HepG2 (cell line): Measurements from ENCODE around the gene HIVEP2.

ENCODE experiments used
- HNRNPUL1 ChIP-seq: fragments of 200-400 bp; formaldehyde crosslinking; IDR thresholded peaks from 2 replicates; pipeline ENCODE4 v1.6.1; 2017; ENCODE audit warnings: low read depth, mild to moderate bottlenecking, low read length, moderate library complexity
- MTA1 ChIP-seq: sonication (generic); formaldehyde crosslinking; IDR thresholded peaks from 2 replicates; pipeline ENCODE4 v1.4.0; 2020; ENCODE audit warnings: missing genetic modification reagents, mild to moderate bottlenecking, borderline replicate concordance
- POLR2AphosphoS5 ChIP-seq: IDR thresholded peaks from 2 replicates; pipeline ENCODE4 v1.6.1; 2012; ENCODE audit warnings: low read depth, low read length
- ZNF501 ChIP-seq: sonication (generic); formaldehyde crosslinking; IDR thresholded peaks from 2 replicates; pipeline ENCODE4 v1.5.1; 2020; ENCODE audit warnings: mild to moderate bottlenecking, moderate library complexity, missing genetic modification reagents
- TF ChIP-seq, protein P1 (sequence below): sonication (generic); formaldehyde crosslinking; IDR thresholded peaks from 2 replicates; pipeline ENCODE4 v1.4.0; 2020; ENCODE audit warnings: missing genetic modification reagents, borderline replicate concordance

DNA sequence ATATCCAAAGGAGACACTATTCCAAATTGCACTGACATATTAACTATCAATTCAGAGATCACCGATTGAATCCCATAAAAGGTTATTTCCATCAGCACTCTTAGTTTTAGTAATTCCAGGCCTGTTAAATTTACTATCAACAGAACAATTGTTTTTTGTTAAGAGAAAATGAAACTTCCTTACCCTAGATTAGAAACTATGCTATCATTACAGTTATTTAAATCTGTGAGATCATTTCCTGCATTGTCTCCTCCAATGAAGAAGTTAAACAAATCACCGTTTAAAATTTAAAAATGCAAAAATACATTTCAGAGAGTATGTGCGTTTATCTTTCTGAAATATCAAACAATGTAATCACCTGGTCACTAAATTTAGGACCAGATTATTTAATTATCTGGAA is 57.5 kb downstream of the HIVEP2 start:
- TF ChIP-seq ZNF501 (CRISPR knock-in tag) (no peak), POLR2AphosphoS5 (no peak), MTA1 (no peak), HNRNPUL1 (no peak)
- TF ChIP-seq, protein P1, sequence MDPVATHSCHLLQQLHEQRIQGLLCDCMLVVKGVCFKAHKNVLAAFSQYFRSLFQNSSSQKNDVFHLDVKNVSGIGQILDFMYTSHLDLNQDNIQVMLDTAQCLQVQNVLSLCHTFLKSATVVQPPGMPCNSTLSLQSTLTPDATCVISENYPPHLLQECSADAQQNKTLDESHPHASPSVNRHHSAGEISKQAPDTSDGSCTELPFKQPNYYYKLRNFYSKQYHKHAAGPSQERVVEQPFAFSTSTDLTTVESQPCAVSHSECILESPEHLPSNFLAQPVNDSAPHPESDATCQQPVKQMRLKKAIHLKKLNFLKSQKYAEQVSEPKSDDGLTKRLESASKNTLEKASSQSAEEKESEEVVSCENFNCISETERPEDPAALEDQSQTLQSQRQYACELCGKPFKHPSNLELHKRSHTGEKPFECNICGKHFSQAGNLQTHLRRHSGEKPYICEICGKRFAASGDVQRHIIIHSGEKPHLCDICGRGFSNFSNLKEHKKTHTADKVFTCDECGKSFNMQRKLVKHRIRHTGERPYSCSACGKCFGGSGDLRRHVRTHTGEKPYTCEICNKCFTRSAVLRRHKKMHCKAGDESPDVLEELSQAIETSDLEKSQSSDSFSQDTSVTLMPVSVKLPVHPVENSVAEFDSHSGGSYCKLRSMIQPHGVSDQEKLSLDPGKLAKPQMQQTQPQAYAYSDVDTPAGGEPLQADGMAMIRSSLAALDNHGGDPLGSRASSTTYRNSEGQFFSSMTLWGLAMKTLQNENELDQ: no peak
